AG09319 (cell line): ENCODE data around the gene COL7A1.

ENCODE experiments used
- DNase-seq: peaks from one replicate; pipeline ENCODE4 v3.0.0-alpha.2; 2010; ENCODE audit warnings: low read depth; ENCODE audit errors: extremely low read depth
- TF ChIP-seq, protein P1 (sequence below): IDR thresholded peaks from 2 replicates; pipeline ENCODE4 v1.5.1; 2011; ENCODE audit warnings: low read depth, mild to moderate bottlenecking, inconsistent platforms, low read length, moderate library complexity

Gene COL7A1

DNA sequence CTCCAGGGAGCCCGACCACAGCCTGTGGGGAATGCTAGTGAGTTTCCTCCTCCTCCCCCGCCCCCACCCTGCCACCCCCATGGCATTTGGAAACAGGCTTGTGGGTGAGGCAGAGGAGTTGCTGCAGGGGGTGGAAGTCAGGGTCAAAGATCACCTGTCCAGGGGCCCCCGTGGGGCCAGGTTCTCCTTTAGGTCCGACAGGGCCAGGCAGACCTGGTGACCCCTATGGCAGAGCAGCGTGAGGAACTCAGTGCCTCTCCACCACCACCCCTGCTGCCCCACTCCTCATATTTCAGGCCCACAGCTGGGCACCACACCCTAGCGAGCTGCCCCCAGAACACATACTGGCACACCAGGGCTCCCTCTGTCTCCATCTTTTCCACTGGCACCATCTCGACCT lies 22.6 kb downstream of the COL7A1 start:
- TF ChIP-seq, protein P1, sequence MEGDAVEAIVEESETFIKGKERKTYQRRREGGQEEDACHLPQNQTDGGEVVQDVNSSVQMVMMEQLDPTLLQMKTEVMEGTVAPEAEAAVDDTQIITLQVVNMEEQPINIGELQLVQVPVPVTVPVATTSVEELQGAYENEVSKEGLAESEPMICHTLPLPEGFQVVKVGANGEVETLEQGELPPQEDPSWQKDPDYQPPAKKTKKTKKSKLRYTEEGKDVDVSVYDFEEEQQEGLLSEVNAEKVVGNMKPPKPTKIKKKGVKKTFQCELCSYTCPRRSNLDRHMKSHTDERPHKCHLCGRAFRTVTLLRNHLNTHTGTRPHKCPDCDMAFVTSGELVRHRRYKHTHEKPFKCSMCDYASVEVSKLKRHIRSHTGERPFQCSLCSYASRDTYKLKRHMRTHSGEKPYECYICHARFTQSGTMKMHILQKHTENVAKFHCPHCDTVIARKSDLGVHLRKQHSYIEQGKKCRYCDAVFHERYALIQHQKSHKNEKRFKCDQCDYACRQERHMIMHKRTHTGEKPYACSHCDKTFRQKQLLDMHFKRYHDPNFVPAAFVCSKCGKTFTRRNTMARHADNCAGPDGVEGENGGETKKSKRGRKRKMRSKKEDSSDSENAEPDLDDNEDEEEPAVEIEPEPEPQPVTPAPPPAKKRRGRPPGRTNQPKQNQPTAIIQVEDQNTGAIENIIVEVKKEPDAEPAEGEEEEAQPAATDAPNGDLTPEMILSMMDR: no peak
- no peak for DNase-seq

DNA sequence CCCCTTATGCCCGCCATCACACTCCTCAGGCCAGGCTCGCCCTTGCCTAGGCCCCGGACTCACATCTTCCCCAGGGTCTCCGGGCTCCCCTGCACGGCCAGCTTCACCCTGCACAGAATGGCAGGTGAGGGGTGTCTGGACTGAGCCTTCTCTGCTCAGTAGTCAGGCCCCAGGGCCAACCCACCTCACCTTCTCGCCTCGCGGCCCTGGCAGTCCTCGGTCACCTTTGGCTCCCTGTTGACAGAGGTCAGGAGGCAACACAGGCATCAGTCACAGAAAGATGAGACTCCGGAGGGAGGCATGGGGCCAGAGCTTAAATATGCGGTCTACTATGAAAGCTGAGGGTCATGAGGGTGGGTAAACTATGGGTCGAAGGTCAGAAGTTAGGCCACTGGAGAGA lies 23.2 kb downstream of the COL7A1 start:
- TF ChIP-seq, protein P1: no peak
- DNase-seq: no peak

DNA sequence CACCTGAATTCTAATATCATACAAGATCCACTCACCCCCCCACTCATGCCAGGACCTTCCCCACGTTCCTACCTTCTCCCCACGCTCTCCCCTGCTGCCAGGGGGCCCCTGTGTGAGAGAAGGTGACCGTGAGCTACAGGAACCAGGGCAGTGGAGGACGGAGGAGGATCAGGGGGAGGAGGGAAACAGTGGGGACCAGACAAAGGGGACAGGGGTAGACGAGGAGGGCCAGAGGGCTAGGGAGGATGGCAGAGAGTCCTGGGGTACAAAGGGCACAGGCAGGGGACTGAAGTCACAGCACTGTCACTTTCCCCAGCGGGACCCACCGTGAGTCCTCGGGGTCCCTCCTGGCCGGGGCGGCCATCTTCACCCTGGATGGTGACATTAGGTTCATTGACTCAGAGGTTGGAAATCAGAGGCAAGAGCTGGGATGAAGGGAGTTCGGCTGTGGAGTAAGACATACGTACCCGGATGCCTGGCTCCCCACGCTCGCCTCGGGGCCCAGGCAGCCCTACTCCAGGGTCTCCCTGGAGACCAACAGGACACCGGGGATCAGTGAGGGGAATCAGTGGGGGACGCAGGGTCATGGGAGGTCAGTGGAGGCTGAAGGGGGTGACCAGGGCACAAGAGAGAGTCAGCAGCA lies 25.2 kb downstream of the COL7A1 start:
- TF ChIP-seq, protein P1: no peak
- DNase-seq: no peak

DNA sequence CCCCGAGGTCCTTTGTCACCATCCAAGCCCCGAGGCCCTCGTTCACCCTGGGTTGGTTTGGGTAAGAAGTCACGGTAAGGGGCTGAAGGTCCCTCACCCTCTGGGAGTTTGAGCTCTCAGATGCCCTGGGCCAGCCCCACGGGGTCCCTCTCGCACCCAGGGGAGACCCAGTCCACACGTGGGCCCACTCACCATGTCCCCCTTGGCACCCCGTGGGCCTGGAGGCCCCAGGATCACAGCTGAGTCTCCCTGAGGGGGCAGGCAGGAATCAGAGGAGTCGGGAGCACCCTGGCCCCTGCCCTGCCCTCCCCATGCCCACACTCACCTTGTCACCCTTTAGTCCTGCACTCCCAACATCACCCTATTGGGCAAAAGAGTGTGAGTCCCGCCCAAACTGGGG lies 25.7 kb downstream of the COL7A1 start:
- TF ChIP-seq, protein P1: no peak
- DNase-seq: no peak

DNA sequence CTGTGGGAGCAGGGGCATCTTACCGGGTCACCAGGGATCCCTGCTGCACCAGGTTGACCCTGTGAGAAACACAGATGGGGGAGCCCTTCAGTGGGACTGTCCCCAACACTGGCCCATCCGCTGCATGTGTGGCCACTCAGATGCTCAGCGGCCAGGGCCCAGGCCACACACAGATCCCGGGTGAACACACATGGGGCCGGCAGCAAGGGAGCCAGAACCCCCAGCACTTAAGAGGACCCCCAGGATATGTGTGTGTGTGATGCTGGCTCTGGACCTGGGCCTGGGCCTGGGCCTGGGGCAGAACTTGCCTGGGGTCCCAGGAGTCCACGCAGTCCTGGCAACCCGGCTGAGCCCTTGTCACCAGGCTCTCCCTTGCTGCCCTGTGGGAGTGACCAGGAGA lies 26.7 kb downstream of the COL7A1 start:
- no peak for DNase-seq

DNA sequence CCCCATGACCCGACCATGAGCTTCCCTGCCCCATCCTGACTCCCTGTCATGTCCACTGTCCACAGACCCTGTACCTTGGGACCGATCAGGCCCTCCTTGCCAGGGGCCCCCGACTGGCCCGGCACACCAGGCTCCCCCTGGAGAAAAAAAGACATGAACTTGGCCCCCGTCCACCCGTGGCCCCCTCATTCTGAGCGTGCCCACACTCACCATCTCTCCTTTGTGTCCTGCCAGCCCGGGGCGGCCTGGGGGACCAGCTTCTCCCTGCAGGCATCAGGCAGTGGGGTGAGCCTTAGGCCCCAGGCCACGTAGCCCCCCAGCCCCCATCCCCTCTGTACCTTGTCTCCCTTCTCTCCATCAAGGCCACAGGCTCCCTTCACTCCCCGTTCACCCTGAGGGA lies 27.6 kb downstream of the COL7A1 start:
- DNase-seq: no peak
- TF ChIP-seq, protein P1: no peak

More for the DNA sequence above, 26.7 kb downstream of the COL7A1 start:
- TF ChIP-seq, protein P1: no peak

DNA sequence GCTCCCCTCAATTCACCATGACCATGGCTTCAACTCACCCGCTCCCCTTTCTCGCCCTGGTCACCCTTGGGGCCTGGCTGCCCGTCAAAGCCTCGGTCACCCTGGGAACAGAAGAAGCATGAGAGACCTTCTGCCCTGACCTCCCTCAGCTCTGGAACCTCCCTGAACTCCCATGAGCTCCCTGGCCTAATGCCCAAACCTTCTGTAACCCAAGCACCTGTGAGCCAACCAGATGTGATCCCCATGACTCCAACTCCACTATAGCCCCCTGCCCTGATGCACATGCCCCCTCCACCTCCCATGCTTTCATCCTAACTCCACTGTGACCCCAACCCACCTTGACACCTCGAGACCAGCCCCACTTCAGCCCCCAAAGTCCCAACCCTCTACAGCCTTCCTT lies 28.0 kb downstream of the COL7A1 start:
- TF ChIP-seq, protein P1: no peak
- DNase-seq: no peak
